IMR-90 (cell line): Measurements from ENCODE around the gene IGSF9B. TPM values are rescaled to one million over a fixed set of nuclear protein-coding genes. Genes with fewer than 3 reads are reported as not detected.

Experiments used
- ATAC-seq: fragments of 200-7000 bp; cut with Tn5 transposase; 2 replicates; pipeline ENCODE4 v1.9.1; 2020; ENCODE audit warnings: low read depth, mild to moderate bottlenecking, moderate library complexity
- BruUV-seq: library from RNA; stranded (reverse); fragments of 400-500 nt; replicated peaks from 2 replicates; lab custom pipeline; 2021; lab: Mats Ljungman, UMichigan
- CTCF ChIA-PET: fragments of 300-600 bp; formaldehyde crosslinking; extraction: SDS; loops from one replicate; lab custom pipeline; 2021; ENCODE audit warnings: antibody characterized with exemption; lab: Yijun Ruan, JAX
- POLR2A ChIA-PET: fragments of 300-600 bp; sonication (Branson Sonifier 250); formaldehyde crosslinking; loops from one replicate; lab custom pipeline; 2022; ENCODE audit warnings: antibody characterized with exemption; ENCODE audit not compliant: unreplicated experiment; lab: Charles Lee
- DNase-seq: peaks from one replicate; pipeline ENCODE4 v3.0.0; 2013
- H2AFZ ChIP-seq: replicated peaks from 2 replicates; pipeline ENCODE3; 2013; ENCODE audit warnings: low read length, mild to moderate bottlenecking; ENCODE audit not compliant: poor library complexity
- H2AK5ac ChIP-seq: 2 replicates; pipeline ENCODE4 v1.6.1; 2013; ENCODE audit warnings: low read depth, low read length, inconsistent platforms
- H2AK9ac ChIP-seq: replicated peaks from 2 replicates; pipeline ENCODE3; 2013; ENCODE audit warnings: mild to moderate bottlenecking, low read depth, low read length, moderate library complexity; ENCODE audit not compliant: poor library complexity
- H2BK120ac ChIP-seq: 2 replicates; pipeline ENCODE4 v1.6.1; 2013; ENCODE audit warnings: low read depth, low read length, inconsistent platforms
- H2BK15ac ChIP-seq: 3 replicates; pipeline ENCODE4 v1.6.1; 2013; ENCODE audit warnings: low read depth, low read length, inconsistent platforms
- H2BK20ac ChIP-seq: 2 replicates; pipeline ENCODE4 v1.6.1; 2013; ENCODE audit warnings: low read depth, mild to moderate bottlenecking, inconsistent platforms, low read length, moderate library complexity
- H2BK5ac ChIP-seq: 2 replicates; pipeline ENCODE4 v1.6.1; 2013; ENCODE audit warnings: mild to moderate bottlenecking, low read depth, low read length, inconsistent platforms; ENCODE audit not compliant: poor library complexity, severe bottlenecking
- H3K14ac ChIP-seq: replicated peaks from 2 replicates; pipeline ENCODE4 v1.6.1; 2013; ENCODE audit warnings: low read depth, low read length, inconsistent platforms
- H3K18ac ChIP-seq: 2 replicates; pipeline ENCODE4 v1.6.1; 2013; ENCODE audit warnings: low read depth, low read length, control low read depth
- H3K23ac ChIP-seq: 2 replicates; pipeline ENCODE4 v1.6.1; 2013; ENCODE audit warnings: low read depth, low read length, inconsistent platforms
- H3K27ac ChIP-seq: 2 replicates; pipeline ENCODE4 v1.5.1; 2013; ENCODE audit warnings: mild to moderate bottlenecking, control low read depth, low read length; ENCODE audit not compliant: insufficient read depth
- H3K27me3 ChIP-seq: 2 replicates; pipeline ENCODE4 v1.6.1; 2013; ENCODE audit warnings: low read length; ENCODE audit not compliant: control insufficient read depth, insufficient read depth
- H3K36me3 ChIP-seq: 2 replicates; pipeline ENCODE4 v1.6.1; 2013; ENCODE audit warnings: low read length, mixed read lengths; ENCODE audit not compliant: control insufficient read depth, insufficient read depth
- H3K4ac ChIP-seq: 2 replicates; pipeline ENCODE4 v1.6.1; 2013; ENCODE audit warnings: low read depth, low read length, inconsistent platforms
- H3K4me1 ChIP-seq: 2 replicates; pipeline ENCODE4 v1.6.1; 2013; ENCODE audit warnings: low read length, mixed read lengths; ENCODE audit not compliant: control insufficient read depth, insufficient read depth
- H3K4me2 ChIP-seq: 2 replicates; pipeline ENCODE4 v1.6.1; 2013; ENCODE audit warnings: low read depth, mild to moderate bottlenecking, control low read depth, low read length, moderate library complexity
- H3K4me3 ChIP-seq: 2 replicates; pipeline ENCODE4 v1.5.1; 2013; ENCODE audit warnings: low read depth, mild to moderate bottlenecking, control low read depth, low read length, moderate library complexity; ENCODE audit not compliant: insufficient read depth
- H3K56ac ChIP-seq: 2 replicates; pipeline ENCODE4 v1.6.1; 2013; ENCODE audit warnings: low read length, inconsistent platforms; ENCODE audit not compliant: insufficient read depth; ENCODE audit errors: extremely low read depth
- H3K79me1 ChIP-seq, 2 experiments: 2 replicates each; pipeline ENCODE4 v1.6.1; 2013; ENCODE audit warnings: low read length in 2 of 2, inconsistent platforms in 1 of 2, low read depth in 1 of 2
- H3K9ac ChIP-seq: 2 replicates; pipeline ENCODE4 v1.6.1; 2013; ENCODE audit warnings: low read depth, low read length, control low read depth
- H3K9me1 ChIP-seq: 2 replicates; pipeline ENCODE4 v1.6.1; 2013; ENCODE audit warnings: low read length, inconsistent platforms; ENCODE audit not compliant: insufficient read depth
- H3K9me3 ChIP-seq: 2 replicates; pipeline ENCODE4 v1.6.1; 2013; ENCODE audit warnings: low read length; ENCODE audit not compliant: control insufficient read depth, insufficient read depth
- H4K20me1 ChIP-seq: 2 replicates; pipeline ENCODE4 v1.6.1; 2013; ENCODE audit warnings: low read length, inconsistent platforms; ENCODE audit not compliant: insufficient read depth
- H4K5ac ChIP-seq: 2 replicates; pipeline ENCODE4 v1.6.1; 2013; ENCODE audit warnings: mild to moderate bottlenecking, low read depth, low read length, control low read depth
- H4K8ac ChIP-seq, 2 experiments: 2 replicates each; pipeline ENCODE4 v1.6.1; 2013; ENCODE audit warnings: low read depth in 2 of 2, low read length in 2 of 2, control low read depth in 1 of 2, inconsistent platforms in 1 of 2
- H4K91ac ChIP-seq: 2 replicates; pipeline ENCODE4 v1.6.1; 2013; ENCODE audit warnings: low read depth, low read length, inconsistent platforms; ENCODE audit not compliant: insufficient read depth
- BHLHE40 ChIP-seq: fragments of 150-350 bp; IDR thresholded peaks from 2 replicates; pipeline ENCODE4 v1.6.1; 2016; ENCODE audit warnings: mild to moderate bottlenecking, low read depth, low read length
- CEBPB ChIP-seq: IDR thresholded peaks from 2 replicates; pipeline ENCODE4 v1.6.1; 2012; ENCODE audit warnings: low read depth, low read length, improper control_type of control experiment
- CHD1 ChIP-seq: IDR thresholded peaks from 2 replicates; pipeline ENCODE4 v1.6.1; 2012; ENCODE audit warnings: low read depth, low read length, improper control_type of control experiment
- CTCF ChIP-seq: conservative IDR thresholded peaks from 2 replicates; pipeline ENCODE4 v1.5.1; 2012; ENCODE audit warnings: mild to moderate bottlenecking, low read depth, low read length, improper control_type of control experiment
- ELK1 ChIP-seq: fragments of 150-350 bp; IDR thresholded peaks from 2 replicates; pipeline ENCODE4 v1.6.1; 2016; ENCODE audit warnings: low read depth, mild to moderate bottlenecking, low read length, moderate library complexity, borderline replicate concordance
- FOS ChIP-seq: fragments of 150-350 bp; IDR thresholded peaks from 2 replicates; pipeline ENCODE4 v1.6.1; 2016; ENCODE audit warnings: low read depth, low read length
- MAFK ChIP-seq: IDR thresholded peaks from 2 replicates; pipeline ENCODE4 v1.6.1; 2012; ENCODE audit warnings: low read depth, low read length, improper control_type of control experiment
- MAZ ChIP-seq: IDR thresholded peaks from 2 replicates; pipeline ENCODE4 v1.6.1; 2012; ENCODE audit warnings: low read depth, mild to moderate bottlenecking, low read length, improper control_type of control experiment, moderate library complexity, borderline replicate concordance
- MXI1 ChIP-seq: IDR thresholded peaks from 2 replicates; pipeline ENCODE4 v1.6.1; 2012; ENCODE audit warnings: low read depth, mild to moderate bottlenecking, low read length, moderate library complexity, borderline replicate concordance
- POLR2A ChIP-seq: IDR thresholded peaks from 2 replicates; pipeline ENCODE4 v1.6.1; 2012; ENCODE audit warnings: mild to moderate bottlenecking, low read depth, low read length
- RAD21 ChIP-seq: IDR thresholded peaks from 2 replicates; pipeline ENCODE4 v1.6.1; 2012; ENCODE audit warnings: low read length, improper control_type of control experiment
- RCOR1 ChIP-seq: IDR thresholded peaks from 2 replicates; pipeline ENCODE4 v1.6.1; 2012; ENCODE audit warnings: mild to moderate bottlenecking, low read length, improper control_type of control experiment; ENCODE audit not compliant: insufficient replicate concordance
- RFX5 ChIP-seq: IDR thresholded peaks from 2 replicates; pipeline ENCODE4 v1.8.0; 2012; ENCODE audit warnings: low read depth, mild to moderate bottlenecking, low read length, moderate library complexity
- USF2 ChIP-seq: fragments of 150-350 bp; IDR thresholded peaks from 2 replicates; pipeline ENCODE4 v1.6.1; 2017; ENCODE audit warnings: mild to moderate bottlenecking, antibody characterized with exemption, low read length, low read depth
- WGBS, 2 experiments: methylation state at CpG; one replicate each; pipeline versions ENCODE4 v1.1.5 to v1.1.7; 2013; ENCODE audit warnings: missing lambda C conversion rate in 2 of 2; ENCODE audit not compliant: insufficient read length in 1 of 2; ENCODE audit errors: extremely low coverage in 2 of 2; 5-methylcytosine and 5-hydroxymethylcytosine counted together
- dilution Hi-C: fragments of 300-500 bp; cut with HindIII; formaldehyde crosslinking; loops from one replicate; pipeline ENCODE4 v1.14.3; 2018; ENCODE audit warnings: low sequenced_read_pairs; ENCODE audit not compliant: unreplicated experiment
- in situ Hi-C: fragments of 300-500 bp; cut with MboI; formaldehyde crosslinking; loops from 3 replicates; pipeline ENCODE4 v1.14.3; 2019; ENCODE audit warnings: low sequenced_read_pairs, inconsistent platforms, mixed read lengths
- intact Hi-C: fragments of 100-400 bp; cut with micrococcal nuclease; formaldehyde crosslinking; loops from 2 replicates; pipeline ENCODE4 v1.10.0; 2022
- polyA plus RNA-seq, 3 experiments: library from polyadenylated mRNA; depleted of rRNA; stranded (reverse); fragments of >200 nt; gene quantifications; 2 replicates each; pipeline ENCODE4 v1.2.3, GENCODE V29; 2012; ENCODE audit warnings: low replicate concordance in 1 of 3
- total RNA-seq: library from RNA; depleted of rRNA; stranded (reverse); fragments of >200 nt; gene quantifications from 2 replicates; pipeline ENCODE4 v1.2.3, GENCODE V29; 2012

Gene IGSF9B
- total and polyA plus RNA-seq, 2 of the 4 experiments (the other 2 are of a cell fraction), result under 0.01 to 0.10 TPM

GRCh38 chr11:133921513-133921912, 35.3 kb downstream of the IGSF9B start (continued):
- no peak for TF ChIP-seq BHLHE40
- no peak for TF ChIP-seq MXI1
- TF ChIP-seq FOS, result no peak
- TF ChIP-seq POLR2A, result no peak

GRCh38 chr11:133921026-133921425, 35.7 kb downstream of the IGSF9B start:
- WGBS, 2 experiments, result 86% methylated on average over 16 of the region's 33 CpGs; no CpG with 5 or more reads in 1 of the 2 experiments
- H2BK5ac ChIP-seq, result no peak overlapping the region
- ATAC-seq, result no peak
- H3K36me3 ChIP-seq, result no peaks in the 10 kb centered on the region
- H3K9me1 ChIP-seq, result no peaks in the 10 kb centered on the region
- H3K4me3 ChIP-seq, result no peak overlapping the region
- in situ Hi-C loops (loop anchor here (10.0 kb wide), 1 partner anchor 224 kb away; no protein-coding TSS in a partner anchor), intact Hi-C loops (loop anchor here (10.0 kb wide), 1 partner anchor 304 kb away; the partner anchor contains the start of genes NCAPD3 and VPS26B), dilution Hi-C loops (no loop called here)
- no TSS peak for BruUV-seq
- H3K27me3 ChIP-seq, result peaks cover 11% of the 10 kb centered on the region
- H3K56ac ChIP-seq, result no peak overlapping the region
- H2BK120ac ChIP-seq, result no peak overlapping the region
- H3K4me2 ChIP-seq, result no peak overlapping the region
- no peaks in the 10 kb centered on the region for H3K79me1 ChIP-seq
- H4K5ac ChIP-seq, result no peak overlapping the region
- no peaks in the 10 kb centered on the region for H4K20me1 ChIP-seq
- H2BK15ac ChIP-seq, result no peak overlapping the region
- H2AFZ ChIP-seq, result peak overlapping the region; percentile 14
- no peak overlapping the region for H2AK5ac ChIP-seq
- H3K23ac ChIP-seq, result no peak overlapping the region
- DNase-seq, result no peak
- H3K27ac ChIP-seq, result no peak overlapping the region
- no peak overlapping the region for H4K91ac ChIP-seq
- no peak overlapping the region for H3K9ac ChIP-seq
- H2BK20ac ChIP-seq, result no peak overlapping the region
- no peaks in the 10 kb centered on the region for H3K4me1 ChIP-seq
- H3K9me3 ChIP-seq, result no peaks in the 10 kb centered on the region
- no peak overlapping the region for H4K8ac ChIP-seq
- H2AK9ac ChIP-seq, result no peak overlapping the region
- ChIA-PET POLR2A (no interaction called here), CTCF (no interaction called here)
- H3K4ac ChIP-seq, result no peak overlapping the region
- H3K14ac ChIP-seq, result no peak overlapping the region
- H3K18ac ChIP-seq, result no peak overlapping the region
- TF ChIP-seq RFX5 (no peak), MAFK (no peak), USF2 (no peak), RCOR1 (no peak), ELK1 (no peak), CEBPB (no peak), CHD1 (no peak), POLR2A (no peak), CTCF (no peak), MXI1 (no peak), MAZ (no peak), RAD21 (no peak), FOS (no peak)
